ENCODE results near the gene SMIM23.
"Not testable (repeated sequence)": the region's sequence is repeated elsewhere in the genome, so short reads cannot be mapped to it uniquely, and the experiment has no call there.

Gene SMIM23

DNA sequence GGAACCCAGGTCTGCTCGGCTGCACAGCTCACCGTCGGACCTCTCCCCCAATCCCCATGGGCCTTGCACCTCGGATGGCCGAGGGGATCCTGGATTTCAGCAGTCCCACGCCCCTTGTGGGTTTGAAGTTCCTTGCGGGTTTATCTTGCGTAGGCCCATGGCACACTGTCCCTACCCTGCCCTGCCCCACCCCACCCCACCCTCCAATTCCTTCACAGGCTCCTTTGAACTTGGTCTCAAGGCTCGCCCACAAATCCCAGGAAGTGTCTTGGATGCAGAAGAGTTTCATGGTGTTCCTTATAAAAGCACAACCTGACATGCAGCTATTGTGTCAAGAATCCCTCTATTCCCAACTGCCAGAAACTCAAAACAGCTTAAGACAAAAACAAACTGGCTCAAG is 11.2 kb upstream of the SMIM23 start:
- DNase-seq = no peak

DNA sequence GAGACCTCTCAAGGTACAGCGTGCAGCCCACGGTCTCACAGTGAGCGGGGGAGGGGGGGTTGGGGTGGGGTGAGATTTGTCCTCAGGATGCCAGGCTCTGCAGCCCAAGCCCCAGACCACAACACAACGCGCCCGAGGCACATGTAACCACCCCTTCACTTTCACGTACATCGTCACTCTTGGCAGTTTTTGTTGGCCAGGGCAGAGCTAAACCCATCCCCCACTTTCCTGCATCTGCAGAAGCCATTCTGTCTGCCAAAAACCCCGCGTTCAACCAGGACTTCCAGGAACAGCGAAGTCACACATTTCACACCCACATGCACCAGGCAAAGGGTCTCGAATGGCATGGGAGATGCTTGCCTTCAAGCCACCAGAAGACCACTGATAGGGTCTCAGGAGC is 9.4 kb upstream of the SMIM23 start:
- DNase-seq = no peak

DNA sequence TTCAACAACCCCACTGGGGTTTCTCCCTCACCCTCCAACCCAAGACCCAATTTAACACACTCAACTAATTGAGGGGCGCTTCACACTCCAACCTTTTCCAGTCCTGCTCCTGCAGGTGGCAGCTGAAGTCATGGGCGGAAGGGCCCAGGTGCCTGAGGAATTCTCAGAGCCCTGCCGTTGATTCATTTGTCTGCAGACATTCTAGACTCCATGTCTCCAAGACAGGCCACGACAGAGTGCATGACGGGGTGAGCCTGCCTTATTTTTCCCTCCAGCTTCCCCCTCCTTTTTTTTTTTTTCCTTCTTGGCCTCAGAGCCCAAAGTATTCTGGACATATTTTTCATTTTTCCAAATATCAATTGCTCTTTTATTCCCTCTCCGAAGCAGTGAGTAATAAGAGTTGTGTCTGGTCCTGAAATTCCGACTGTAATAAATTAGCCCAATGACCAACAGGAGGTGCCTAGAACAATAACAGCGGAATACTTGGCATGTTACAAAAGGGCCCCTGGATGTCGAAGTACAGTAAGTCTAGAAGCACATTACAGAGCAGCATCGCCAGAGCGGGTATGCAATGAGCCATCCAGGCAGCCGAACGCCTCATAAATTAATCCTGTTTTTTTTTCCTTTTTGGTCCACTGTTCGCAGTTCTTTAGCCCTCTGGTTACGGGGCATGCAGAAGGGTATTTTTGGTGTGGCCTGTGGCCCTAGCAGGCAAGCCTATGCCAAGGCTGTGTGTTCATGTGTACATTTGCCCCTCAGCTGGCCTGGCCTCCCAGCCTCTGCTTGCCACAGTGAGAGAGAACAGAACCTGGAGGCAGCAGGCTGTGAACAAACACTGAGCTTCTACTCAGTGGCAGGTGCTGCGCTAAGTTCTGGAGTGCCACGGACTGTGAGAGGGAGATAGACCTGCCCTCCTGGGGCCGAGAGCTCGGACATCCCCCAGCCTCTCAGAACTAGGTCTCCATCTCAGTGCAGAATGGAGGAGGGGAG is 8.6 kb upstream of the SMIM23 start:
- DNase-seq = no peak

DNA sequence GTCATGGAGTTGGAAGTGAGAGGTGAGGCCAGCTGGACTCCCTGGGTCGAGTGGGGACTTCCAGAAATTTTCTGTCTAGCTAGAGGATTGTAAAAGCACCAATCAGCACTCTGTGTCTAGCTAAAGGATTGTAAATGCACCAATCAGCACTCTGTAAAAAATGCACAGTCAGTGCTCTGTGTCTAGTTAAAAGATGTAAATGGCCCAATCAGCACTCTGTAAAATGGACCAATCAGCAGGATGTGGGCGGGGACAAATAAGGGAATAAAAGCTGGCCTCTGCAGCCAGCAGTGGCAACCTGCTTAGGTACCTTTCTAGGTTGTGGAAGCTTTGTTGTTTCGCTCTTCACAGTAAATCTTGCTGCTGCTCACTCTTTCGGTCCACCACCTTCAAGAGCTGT is 3.9 kb upstream of the SMIM23 start:
- not testable (repeated sequence) for DNase-seq

DNA sequence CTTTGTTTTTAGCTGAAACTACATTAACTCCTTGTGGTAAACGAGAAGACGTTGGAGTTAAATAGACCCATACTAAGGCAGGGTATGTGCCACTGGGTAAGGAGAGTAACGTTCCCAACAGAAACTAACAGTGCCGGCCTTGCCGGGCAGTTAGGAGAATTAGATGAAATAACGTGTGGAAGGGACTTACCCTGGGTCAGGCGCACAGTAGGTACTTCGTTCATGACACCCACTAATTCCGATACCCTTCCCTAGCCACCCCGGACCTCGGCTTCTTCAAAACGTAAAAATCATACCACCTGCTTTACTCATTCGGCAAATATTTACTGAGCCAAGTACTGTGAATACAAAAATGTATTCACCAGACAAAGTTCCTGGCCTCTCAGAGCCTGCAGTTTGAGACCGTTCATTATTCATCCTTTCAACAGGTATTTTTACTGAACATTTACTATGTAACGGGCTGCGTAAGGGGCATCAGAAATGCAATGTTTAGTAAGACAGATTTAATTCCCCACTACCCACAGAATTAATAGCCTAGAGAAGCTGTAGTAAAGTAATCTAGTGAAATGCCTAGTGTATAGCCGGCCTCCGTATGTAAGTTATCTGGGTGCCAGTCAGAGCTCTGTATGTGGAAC is 3.2 kb upstream of the SMIM23 start:
- DNase-seq = no peak

DNA sequence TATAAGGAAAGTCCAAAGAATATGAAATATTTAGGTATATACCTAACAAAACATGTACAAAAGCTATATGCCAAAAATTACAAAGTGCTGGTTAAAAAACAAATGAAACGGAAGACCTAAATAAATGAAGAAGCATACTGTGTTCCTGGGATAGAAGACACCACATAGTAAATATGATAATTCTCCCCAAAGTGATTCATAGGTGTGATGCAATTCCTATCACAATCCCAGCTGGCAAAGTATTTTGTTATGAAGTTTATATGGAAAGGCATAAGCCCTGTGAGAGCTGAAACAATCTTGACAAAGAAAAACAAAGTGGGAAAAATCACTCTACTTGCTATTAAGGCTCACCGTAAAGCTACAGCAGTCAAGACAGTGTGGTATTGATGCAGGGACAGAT is 2.6 kb upstream of the SMIM23 start:
- DNase-seq = no peak

DNA sequence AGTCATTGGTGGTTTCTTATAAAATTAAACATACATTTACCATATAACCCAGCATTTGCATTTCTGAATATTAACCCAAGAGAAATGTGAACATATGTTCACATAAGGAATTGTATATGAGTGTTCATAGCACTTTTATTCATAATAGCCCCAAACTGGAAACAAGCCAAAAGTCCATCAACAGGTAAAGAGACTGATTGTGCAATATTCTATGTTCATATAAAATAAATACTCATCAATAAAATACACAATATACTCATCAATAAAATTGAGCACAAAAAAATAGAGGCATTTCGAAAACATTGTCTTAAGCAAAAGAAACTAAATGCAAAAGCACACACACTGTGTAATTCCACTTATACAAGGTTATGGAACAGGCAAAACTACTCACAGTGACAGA is 3.7 kb downstream of the SMIM23 start:
- DNase-seq = no peak

DNA sequence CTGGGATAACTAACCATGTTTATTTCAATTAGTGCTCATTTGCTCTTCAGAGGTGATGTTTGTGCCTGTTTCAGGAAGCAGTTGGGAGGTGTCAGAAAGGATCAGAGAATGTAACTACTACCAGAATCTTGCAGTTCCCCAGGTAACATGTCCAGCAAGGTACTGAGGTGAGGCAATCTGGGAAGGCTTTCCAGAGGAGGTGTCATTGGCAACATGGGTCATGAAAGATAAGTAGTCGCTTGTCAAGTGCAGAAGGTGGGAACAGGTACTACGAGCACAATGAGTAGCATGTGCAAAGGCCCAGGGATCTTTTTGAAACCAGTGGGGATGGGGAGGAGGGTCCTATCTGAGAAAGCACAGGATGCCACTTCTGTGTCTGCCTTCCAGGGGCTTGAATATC is 4.8 kb downstream of the SMIM23 start:
- no peak for DNase-seq

DNA sequence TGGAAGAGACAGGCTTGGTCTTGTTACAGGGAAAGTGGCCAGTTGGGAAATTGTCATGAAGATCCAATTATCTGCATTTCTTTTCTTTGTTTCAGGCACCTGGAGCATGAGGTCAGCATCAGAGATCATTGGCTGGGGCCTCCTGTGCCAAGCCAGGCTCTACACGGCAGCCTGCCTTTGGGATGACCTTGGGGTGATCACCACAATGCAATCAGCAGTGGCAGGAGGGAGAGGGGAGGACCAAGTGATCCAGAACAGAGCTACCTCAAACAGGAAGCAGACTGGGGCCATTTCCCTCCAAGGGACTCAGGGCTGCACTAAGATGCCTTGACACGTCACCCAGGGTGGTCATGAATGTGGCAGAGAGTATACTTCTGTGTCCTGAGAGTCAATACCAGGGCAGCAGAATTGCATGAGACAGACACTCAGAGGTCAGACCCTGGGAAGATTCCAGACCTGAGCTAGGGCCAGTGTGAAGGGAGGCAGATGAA is 8.9 kb downstream of the SMIM23 start:
- no peak for DNase-seq

DNA sequence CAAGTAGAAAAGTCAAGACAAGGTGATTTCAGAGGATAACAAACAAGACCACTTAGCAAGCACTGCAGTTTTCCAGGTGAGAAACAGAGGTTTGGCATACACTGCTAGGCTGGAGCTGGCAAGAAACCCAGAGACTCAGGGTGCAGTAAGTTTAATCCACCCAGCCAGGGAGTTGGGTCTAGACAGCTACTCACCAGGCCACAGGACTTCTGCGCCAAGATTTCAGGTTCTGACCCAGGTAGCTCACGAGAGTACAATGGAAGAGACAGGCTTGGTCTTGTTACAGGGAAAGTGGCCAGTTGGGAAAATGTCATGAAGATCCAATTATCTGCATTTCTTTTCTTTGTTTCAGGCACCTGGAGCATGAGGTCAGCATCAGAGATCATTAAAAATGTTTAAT is 9.8 kb downstream of the SMIM23 start:
- no peak for DNase-seq

DNA sequence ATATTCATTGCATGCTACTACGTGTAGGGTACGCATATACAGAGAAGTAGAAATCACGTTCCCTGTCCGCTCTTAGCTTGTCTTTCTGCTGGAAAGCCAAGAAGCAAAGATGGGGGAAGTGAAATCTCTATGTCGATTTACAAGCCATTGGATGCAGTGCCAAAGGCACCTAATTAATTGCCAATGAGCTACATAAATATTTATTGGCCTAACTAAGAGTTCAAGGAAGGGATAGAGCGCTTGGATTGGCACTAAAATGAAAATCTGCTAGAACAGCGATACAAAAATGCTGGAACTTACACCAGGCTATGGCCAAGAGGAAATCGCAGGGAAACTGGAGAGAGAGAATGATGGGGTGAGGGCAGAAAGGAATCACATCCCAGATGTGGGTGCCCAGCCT is 10.8 kb downstream of the SMIM23 start:
- DNase-seq = no peak

DNA sequence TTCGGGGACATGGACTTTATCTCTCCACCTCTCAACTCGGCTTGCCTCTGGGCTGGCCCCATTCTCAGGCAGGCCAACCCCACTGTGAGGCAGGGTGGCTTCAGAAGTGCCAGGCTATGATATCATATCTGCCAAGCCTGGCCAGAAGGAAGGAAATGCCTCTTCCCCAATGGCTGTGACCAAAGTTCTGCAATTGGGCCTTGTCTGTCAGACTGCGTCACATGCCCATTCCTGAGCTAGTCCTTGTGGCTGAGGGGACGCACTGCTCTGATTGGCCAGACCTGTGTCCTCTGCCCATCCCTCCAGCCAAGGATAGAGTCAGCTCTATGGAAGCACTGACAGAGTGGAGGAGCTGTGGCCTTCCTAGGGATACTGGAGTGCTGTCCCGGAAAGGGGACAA is 11.9 kb downstream of the SMIM23 start:
- no peak for DNase-seq

DNA sequence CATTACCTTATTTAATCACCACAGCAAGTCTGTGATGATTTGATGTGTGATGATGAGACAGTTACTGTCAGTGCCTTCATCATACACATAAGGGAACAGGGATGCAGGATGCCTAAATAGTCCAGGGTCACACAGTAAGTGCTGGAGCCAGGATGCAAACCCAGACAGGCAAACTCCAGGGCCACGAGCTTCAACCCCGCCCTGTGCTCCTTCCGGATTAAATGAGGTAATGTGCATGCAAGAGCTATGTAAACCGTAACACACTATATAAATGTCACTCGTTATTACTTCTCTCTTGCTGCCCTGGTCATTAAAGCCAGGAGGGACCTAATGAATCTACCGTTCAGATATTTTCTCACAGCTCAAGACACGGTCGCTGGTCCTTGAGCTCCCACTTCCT is 12.8 kb downstream of the SMIM23 start:
- no peak for DNase-seq

DNA sequence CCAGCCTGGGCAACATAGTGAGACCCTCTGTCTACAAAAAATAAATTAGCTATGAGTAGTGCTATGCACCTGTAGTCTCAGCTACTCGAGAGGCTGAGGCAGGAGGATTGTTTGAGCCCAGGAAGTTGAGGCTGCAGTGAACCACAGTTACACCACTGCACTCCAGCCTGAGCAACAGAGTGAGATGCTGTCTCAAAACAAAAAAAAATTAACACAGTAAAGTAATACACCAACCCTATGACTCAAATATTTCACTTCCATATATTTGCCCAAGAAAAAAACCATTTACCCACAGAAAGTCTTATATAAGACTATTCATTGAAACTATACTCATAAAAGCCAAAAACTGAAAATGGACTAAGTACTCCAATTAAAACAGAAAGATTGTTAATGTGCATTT is 16.2 kb downstream of the SMIM23 start:
- no peak for DNase-seq

DNA sequence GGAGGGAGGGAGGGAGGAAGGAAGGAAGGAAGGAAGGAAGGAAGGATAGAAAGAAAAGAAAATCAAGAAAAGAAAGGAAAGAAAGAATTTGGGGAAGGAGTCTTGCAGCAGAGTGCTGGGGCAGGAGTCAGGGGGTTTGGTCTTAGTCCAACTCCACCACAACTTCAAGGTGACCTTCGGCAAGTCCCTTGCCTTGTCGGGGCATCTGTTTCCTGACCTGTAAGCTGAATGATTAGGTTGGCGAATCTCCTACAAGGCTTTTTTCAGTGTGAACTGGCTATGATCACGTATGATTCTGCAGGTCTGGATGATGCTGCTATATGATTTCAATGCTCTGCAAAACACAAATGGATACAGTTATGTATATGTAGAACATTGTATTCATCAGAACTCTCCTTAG is 20.1 kb downstream of the SMIM23 start:
- DNase-seq = no peak

DNA sequence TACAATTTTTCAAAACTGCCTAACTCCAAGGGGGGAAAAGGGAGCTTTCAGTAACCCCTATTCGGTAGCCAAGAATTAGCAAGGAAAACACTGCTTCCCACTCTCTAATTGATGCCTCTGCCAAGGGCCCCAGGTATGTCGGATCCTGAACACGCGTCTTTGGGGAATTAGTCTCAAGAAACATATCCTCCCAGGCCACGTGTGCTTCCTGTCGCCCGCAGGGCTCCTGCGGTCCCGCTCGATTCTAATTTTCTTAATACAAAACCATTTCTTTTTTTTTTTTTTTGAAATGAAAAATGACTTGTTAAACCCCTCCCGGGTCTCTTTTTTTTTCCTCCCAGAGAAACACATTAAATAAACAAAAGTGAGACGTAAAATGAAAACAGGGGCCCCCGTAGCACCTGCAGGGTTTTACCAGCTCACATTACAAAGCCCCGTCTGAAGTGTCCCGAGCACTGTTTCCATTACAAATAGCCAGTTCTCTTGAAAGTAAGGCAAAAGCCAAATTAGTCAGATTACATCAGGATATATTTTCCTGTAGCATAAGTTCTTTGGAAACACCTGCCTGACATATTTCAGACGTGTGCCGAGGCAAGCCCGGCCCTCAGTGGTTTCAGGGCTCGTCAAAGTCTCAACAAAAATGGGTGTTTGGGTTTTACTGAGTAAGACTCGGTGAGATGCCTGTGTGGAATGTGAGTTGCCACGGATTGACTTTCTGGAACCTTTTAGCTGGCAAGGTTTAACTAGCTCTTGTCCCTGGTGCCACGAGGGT is 21.5 kb downstream of the SMIM23 start:
- no peak for DNase-seq

DNA sequence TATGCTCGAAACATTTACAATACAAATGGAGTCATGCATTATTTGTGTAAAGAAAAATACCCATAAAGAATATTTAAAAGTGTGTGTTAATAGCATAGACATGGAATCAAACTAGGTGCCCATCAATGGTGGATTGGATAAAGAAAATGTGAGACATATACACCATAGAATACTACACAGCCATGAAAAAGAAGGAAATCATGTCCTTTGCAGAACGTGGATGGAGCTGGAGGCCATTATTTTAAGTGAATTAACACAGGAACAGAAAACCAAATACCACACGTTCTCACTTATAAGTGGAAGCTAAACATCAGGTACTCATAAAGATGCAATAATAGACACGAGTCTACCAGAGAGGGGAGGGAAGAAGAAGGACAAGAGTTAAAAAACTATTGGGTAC is 22.8 kb downstream of the SMIM23 start:
- DNase-seq = no peak

DNA sequence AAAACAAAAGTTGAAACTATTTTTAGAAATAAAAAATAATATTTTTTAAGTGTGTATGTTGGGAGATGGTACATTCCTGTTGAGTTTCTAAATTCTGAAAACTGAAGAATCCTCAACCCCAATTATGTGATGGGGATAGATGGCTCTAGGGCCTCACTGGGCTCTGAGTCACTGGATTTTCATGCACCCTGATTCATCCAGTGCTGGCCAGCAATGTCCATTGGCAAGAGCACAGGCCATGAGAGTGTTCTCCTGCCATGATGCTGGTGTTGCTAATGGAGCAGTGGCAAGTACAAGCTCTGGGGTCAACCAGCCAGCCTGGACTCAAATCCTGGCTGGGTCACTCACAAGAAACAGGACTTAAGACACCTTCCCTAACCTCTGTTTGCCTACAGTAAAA is 23.3 kb downstream of the SMIM23 start:
- DNase-seq = no peak

DNA sequence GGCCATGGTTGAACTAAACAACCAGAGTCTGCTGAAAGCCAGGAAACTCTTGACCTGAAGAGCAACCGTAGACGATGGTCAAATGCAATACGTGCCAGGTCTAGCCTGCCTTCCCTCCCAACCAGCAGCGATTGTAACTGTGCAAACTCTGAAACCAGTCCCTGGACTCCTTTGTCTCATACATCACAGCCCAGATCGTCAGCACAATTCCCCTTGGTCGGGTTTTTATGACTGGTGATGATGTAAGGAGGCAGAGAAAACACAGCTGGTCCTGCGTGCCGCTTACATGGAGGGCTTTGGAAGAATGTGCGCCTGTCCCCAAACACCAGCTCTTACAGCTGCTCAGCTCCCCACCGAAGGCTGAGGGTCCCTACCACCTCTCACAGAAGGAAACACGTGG is 24.6 kb downstream of the SMIM23 start:
- DNase-seq = no peak

DNA sequence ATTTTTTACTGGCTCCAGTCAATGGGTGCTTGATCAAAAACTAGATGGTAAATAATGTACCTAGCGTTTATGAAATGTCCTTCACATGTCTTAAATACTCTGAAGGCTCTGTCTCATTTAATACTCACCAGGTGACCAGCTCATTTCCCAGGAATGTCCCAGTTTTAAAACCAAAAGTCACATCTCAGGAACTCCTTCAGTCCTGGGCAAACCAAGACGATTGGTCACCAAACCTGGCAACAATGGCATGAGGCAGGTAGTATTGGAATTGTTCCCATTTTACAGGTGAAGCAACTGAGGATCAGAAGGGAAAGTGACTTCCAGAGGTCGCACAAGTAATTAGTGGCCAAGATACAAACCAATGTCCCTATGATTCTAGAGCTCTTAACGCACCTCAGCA is 27.7 kb downstream of the SMIM23 start:
- no peak for DNase-seq

DNA sequence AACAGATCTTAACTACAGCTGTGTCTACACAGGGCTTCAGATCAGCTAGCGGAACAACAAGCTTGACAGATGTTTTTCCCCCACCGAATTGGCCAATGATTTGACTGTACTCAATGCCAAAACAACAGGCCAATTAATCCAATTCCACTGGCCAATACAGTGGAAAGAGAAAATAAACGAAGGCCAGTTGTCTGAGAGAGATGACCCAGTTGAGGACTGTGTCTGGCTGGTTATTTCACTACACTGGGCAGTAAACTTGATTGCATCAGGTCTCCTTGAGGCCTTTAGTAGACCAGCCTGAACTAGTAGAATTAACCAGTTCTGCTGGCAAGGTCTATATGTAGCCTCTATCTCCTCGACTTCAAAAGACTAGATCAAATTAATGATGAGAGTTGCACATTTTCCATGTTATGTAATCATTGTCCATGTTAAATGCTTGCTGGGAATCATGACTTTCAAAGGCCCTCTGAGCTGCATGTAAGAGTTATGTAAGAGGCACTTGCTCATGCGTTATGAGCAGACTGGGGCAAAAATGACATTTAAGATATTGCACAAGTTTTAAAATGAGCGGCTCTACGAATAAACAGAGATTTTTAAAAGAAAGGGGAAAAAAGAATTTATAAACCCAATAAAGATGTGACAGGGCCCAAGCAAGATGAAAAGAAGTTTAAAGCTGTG is 28.3 kb downstream of the SMIM23 start:
- no peak for DNase-seq

DNA sequence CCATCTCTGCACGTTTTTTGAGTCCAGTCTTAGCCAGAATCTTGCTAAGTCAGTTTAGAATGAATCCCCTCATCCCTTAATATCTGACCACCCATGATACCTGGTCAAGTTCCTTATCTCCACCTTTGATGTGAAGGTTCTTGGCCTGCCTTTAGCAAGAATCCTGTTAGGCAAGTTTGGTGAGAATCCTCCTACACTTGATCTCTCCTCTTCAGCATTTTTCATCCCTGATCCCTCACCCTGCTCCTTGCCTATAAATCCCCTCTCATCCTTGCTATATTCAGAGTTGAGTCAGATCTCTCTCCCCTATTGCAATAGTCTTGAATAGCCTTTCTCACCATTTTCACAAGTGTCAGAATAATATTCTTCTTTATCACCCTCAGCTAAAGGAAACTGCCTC is 31.0 kb downstream of the SMIM23 start:
- DNase-seq = no peak

DNA sequence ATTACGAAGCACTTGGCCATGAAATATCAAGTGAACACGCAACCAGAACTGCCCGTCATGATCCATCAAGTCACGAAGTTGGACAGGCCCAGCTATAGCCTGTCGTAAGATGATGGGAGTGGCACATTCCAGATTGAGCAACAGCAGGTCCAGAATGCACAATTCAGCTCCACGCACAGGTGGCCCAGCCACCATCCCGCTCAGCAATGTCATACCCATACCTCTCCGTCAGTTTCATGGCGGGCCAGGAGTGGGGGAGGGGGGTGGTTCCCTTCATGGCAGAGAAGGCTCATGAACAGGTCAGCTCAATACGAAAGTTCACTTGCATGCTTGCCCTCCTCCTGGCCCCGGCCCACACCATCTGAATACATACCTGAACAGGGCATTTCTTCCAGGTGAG is 34.9 kb downstream of the SMIM23 start:
- no peak for DNase-seq

All from NCI-H1436 treated with DMSO at 0.1 percent for 48 hours (cell line).